HG03039 (cell line): Measurements from ENCODE around the gene RAB11FIP3.
A peak's percentile ranks its signal among the peaks of the same experiment; 100 is the strongest.

ENCODE experiments used
- ATAC-seq: cut with Tn5 transposase; IDR thresholded peaks from one replicate; pipeline ENCODE4 v1.9.1; 2021; ENCODE audit warnings: mild to moderate bottlenecking, moderate library complexity; ENCODE audit not compliant: unreplicated experiment

The RAB11FIP3 gene

GRCh38 chr16:563072-563644 is 137.7 kb downstream of the RAB11FIP3 start:
- no peak for ATAC-seq

- no peak for ATAC-seq
Measured at GRCh38 chr16:564690-565418, 139.4 kb downstream of the RAB11FIP3 start.

GRCh38 chr16:565419-566330 is 140.2 kb downstream of the RAB11FIP3 start:
- no peak for ATAC-seq

- ATAC-seq, result no peak
Measured at GRCh38 chr16:566475-567372, 141.3 kb downstream of the RAB11FIP3 start, which contains the start of gene NHLRC4. NHLRC4 (plus strand) TSS chr16:567005; CDS start chr16:568048, 1,043 bp downstream.

GRCh38 chr16:567373-568256 is 142.2 kb downstream of the RAB11FIP3 start:
- ATAC-seq, result no peak

GRCh38 chr16:568401-569258 is 143.2 kb downstream of the RAB11FIP3 start:
- no peak for ATAC-seq

GRCh38 chr16:569445-570254 is 144.2 kb downstream of the RAB11FIP3 start, which contains the start of gene PIGQ:
PIGQ (plus strand) TSS chr16:569968; CDS start chr16:574075, 4,107 bp downstream.
- ATAC-seq, result peak; percentile 50
